Astrocyte of the spinal cord (primary cell): Measurements from ENCODE around the gene UNC5C.

ENCODE experiments used
- DNase-seq: peaks from one replicate; pipeline ENCODE4 v3.0.0; 2011; ENCODE audit warnings: low read depth, low spot score
- H3K4me3 ChIP-seq: 2 replicates; pipeline ENCODE4 v1.5.1; 2011; ENCODE audit warnings: low read depth, mild to moderate bottlenecking, low read length, moderate library complexity
- CTCF ChIP-seq: IDR thresholded peaks from 2 replicates; pipeline ENCODE4 v1.5.1; 2012; ENCODE audit warnings: low read depth, mild to moderate bottlenecking, low read length, inconsistent platforms
- in situ Hi-C: cut with HindIII; loops from 2 replicates; pipeline ENCODE4 v1.10.0; 2017; ENCODE audit warnings: low sequenced_read_pairs

Gene UNC5C

DNA sequence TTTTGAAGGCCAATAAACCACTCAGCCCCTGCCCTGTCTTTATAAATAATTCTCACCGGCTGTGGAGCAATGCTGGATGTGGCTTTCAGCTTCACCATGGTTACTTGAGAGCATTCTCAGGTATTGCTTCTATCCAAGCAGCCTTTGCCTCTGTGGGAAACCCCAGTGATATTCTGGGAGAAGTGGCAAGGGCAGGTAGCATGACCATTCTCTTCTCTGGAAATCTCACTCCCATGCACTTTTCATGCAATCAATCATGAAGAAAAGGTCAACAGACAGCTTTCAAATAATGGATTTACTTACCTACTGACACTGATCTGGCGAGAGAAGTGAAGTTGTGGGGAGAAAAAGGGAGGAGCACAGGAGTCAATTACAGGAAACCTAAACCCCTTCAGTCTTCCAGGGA, 49.5 kb downstream of the UNC5C start:
- no peak for DNase-seq
- no peak for TF ChIP-seq CTCF
- H3K4me3 ChIP-seq, result no peak overlapping the region
- in situ Hi-C loops, result no loop called here

DNA sequence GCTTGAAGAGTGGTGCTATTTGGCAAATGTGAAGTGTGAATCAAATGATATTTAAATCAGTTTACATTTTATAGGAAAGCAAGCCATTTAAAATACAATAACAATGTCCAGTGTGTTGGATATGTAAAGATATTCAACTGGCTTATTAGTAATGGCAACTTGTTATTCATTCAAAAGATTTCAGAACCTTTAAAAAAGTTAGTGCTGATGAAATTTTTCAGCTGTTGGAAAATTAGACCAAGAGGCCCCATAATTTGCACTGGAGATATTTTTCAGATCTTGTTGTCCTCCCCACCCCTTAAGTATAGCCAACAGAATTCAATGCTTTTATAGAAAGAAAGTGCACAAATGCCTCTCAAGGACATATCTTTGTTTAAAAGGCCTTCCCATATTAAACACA, 54.6 kb downstream of the UNC5C start:
- no peak overlapping the region for H3K4me3 ChIP-seq
- in situ Hi-C loops, result no loop called here
- no peak for DNase-seq
- no peak for TF ChIP-seq CTCF

DNA sequence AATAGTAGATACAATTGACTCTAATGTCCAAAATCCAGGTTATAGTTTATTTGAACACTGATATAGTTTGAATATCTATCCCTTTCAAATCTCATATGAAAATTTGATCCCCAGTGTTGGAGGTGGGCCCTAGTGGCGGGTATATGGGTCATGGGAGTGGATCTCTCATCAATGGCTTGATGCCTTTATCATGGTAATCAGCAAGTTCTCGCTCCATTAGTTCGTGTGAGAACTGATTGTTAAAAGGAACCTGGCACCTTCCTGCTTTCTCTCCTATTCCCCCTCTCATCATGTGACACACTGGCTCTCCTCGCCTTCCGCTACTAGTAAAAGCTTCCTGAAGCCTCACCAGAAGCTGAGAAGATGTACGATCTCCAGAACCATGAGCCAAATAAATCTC, 70.1 kb downstream of the UNC5C start:
- no peak for DNase-seq
- in situ Hi-C loops, result no loop called here
- TF ChIP-seq CTCF, result no peak
- H3K4me3 ChIP-seq, result no peak overlapping the region

DNA sequence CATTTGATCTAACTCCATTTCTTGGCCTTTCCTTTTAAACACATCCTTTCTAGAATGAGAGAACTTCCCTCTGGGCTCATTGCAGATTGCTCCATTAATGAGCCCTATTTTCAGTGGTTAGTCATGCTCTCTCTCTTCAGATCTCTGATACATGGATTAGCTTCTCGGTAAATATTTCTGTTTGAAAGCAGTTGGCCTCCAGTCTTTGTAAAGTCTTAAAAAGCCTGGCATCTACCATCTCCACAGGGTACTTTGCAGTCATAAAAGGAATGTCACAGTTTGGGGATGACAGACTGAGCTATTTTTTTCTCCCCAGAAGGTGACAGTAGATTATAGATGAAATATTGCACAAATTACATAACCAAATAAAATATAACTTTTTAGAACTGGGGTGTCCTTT, 72.7 kb downstream of the UNC5C start:
- in situ Hi-C loops, result no loop called here
- TF ChIP-seq CTCF, result no peak

DNA sequence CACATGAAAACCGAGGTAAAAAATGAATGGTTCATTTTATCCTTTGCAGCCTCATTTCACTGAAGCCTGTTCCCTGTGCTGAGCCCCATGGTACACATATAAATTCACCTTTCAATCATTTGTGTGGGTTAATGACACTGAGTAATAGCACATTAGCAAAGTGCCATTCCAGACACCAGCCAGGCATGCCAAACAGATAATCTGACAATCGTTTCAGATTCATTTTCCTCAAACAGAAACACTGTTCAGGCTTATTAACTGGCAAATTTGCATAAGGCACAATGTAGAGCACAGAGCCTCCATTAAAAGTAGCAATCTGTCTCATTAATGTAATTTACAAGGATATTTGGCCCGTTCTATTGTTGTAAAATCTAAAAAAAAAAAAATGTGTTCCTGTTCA, 76.2 kb downstream of the UNC5C start:
- DNase-seq, result no peak
- TF ChIP-seq CTCF, result no peak
- no peak overlapping the region for H3K4me3 ChIP-seq
- in situ Hi-C loops, result no loop called here

More for the DNA sequence above, 72.7 kb downstream of the UNC5C start:
- DNase-seq, result no peak
- H3K4me3 ChIP-seq, result no peak overlapping the region

DNA sequence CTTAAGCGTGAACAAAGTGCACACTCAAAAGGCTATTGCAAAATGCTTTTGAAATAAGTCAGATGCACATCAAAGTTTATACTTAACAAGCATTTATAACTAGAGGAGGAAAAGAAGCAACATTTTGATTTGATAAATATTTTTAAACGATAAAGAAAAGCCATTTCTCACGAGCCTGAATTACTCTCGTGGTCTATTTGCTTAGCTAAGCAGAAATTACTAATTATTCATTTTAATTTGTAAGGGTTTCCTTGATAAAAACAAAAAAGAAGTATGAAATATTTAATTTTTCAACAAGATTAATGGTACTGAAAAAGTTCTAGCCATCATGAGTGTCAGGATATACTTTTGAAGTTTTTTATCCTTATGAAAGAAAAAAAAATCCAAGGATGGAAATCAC, 78.2 kb downstream of the UNC5C start:
- no peak for DNase-seq
- no peak for TF ChIP-seq CTCF
- in situ Hi-C loops, result no loop called here
- no peak overlapping the region for H3K4me3 ChIP-seq

- TF ChIP-seq CTCF, result no peak
- H3K4me3 ChIP-seq, result no peak overlapping the region
- DNase-seq, result no peak
- in situ Hi-C loops, result no loop called here
Observed at GRCh38 chr4:95469617-95470016, 79.2 kb downstream of the UNC5C start.
